ENCODE results near the gene SNORC. TPM values are rescaled to one million over a fixed set of nuclear protein-coding genes. Genes with fewer than 3 reads are reported as not detected.

SNORC gene
- total and polyA plus RNA-seq, 4 donors = 0.63 to 2.1 (median 1.3) TPM

DNA sequence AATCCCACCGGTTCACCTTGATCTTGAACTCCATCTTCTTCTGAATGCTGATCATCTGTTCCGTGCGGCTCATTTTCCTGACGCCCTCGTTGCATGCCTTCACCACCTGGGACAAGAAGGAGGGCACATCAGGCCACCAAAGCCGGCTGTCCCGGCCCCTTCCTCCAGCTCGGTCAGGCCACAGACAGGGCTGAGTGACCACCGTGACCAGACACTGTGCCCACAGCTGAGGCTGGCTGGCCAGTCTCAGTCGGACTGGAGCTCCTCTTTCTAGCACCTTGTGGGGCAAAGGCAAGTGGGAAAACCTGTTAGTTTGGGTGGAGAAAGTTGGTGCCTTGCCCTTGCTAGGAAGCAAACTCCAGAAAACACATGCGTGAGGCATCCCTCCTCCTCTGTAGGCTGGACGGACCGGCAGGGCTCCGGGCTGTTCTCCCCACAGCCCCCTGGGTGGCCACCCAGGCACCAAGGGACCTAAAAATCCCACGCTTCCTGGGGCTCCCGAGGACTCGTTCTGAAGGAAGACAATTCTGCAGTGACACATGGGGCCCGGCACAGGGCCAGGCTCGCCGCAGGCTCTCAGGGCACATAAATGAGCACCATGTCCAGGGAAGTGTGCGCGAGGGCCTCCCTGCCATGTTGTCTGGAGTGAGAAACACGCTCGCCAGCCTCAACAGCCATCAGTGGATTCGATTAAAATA lies 15.3 kb downstream of the SNORC start:
- WGBS, 2 donors = 75 to 87% methylated on average over 25 of the region's 25 CpGs
- H3K4me3 ChIP-seq = no peak overlapping the region
- no peaks in the 10 kb centered on the region for H3K4me1 ChIP-seq (ENCODE audit: control insufficient read depth in 5 of 5, insufficient read depth in 5 of 5, low read length in 5 of 5)

DNA sequence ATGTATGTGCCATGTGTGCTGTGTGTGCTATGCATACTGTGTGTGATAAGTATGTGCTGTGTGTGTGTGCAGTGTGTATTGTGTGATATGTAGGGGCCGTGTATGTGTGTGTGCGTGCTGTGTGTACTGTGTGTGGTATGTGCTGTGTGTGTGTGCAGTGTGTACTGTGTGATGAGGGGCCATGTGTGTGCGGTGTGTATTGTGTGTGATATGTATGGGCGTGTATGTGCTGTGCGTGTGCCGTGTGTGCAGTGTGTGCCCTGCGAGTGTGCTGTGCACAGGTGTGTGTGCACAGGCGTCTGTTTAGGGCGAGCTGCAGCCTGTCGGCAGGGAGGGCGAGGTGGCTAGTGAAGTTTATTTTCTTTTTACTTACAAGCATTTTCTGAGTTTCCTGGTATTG lies 16.1 kb downstream of the SNORC start:
- Histone ChIP-seq H3K4me3 (no peak overlapping the region), H3K36me3 (ENCODE audit: control insufficient read depth in 4 of 4, insufficient read depth in 4 of 4, low read length in 4 of 4) (no peaks in the 10 kb centered on the region), H3K27me3 (ENCODE audit: control insufficient read depth in 3 of 3, insufficient read depth in 3 of 3, low read length in 2 of 3) (peaks cover 0 to 6% (median 0%) of the 10 kb centered on the region in 3 donors), H3K27ac (ENCODE audit: low read depth in 1 of 2, low read length in 1 of 2) (no peak overlapping the region), H3K9ac (ENCODE audit: insufficient read depth in 1 of 2, low read length in 2 of 2) (no peak overlapping the region), H3K4me1 (ENCODE audit: control insufficient read depth in 5 of 5, insufficient read depth in 5 of 5, low read length in 5 of 5) (peaks cover 0 to 3% (median 0%) of the 10 kb centered on the region in 5 donors), H3K9me3 (ENCODE audit: control insufficient read depth in 4 of 4, insufficient read depth in 3 of 4, low read length in 3 of 4) (no peaks in the 10 kb centered on the region)
- TF ChIP-seq, protein P1, sequence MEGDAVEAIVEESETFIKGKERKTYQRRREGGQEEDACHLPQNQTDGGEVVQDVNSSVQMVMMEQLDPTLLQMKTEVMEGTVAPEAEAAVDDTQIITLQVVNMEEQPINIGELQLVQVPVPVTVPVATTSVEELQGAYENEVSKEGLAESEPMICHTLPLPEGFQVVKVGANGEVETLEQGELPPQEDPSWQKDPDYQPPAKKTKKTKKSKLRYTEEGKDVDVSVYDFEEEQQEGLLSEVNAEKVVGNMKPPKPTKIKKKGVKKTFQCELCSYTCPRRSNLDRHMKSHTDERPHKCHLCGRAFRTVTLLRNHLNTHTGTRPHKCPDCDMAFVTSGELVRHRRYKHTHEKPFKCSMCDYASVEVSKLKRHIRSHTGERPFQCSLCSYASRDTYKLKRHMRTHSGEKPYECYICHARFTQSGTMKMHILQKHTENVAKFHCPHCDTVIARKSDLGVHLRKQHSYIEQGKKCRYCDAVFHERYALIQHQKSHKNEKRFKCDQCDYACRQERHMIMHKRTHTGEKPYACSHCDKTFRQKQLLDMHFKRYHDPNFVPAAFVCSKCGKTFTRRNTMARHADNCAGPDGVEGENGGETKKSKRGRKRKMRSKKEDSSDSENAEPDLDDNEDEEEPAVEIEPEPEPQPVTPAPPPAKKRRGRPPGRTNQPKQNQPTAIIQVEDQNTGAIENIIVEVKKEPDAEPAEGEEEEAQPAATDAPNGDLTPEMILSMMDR (IDR thresholded peaks at IDR 0.05; ENCODE audit: control extremely low read depth, extremely low read depth) = no peak
- DNase-seq (no peak), ATAC-seq (ENCODE audit: insufficient read depth, low FRiP score) (no peak)
- 89 to 91% methylated on average over 11 of the region's 11 CpGs for WGBS, 2 donors

More for the DNA sequence above, 15.3 kb downstream of the SNORC start:
- TF ChIP-seq, protein P1 (IDR thresholded peaks at IDR 0.05; ENCODE audit: control extremely low read depth, extremely low read depth) = no peak
- H3K27me3 ChIP-seq (ENCODE audit: control insufficient read depth in 3 of 3, insufficient read depth in 3 of 3, low read length in 2 of 3) = peaks cover 0 to 6% (median 0%) of the 10 kb centered on the region in 3 donors
- no peak overlapping the region for H3K27ac ChIP-seq (ENCODE audit: low read depth in 1 of 2, low read length in 1 of 2)
- ATAC-seq (ENCODE audit: insufficient read depth, low FRiP score) (no peak), DNase-seq (peak in 1 of 3 donors; percentile 27)
- H3K9ac ChIP-seq (ENCODE audit: insufficient read depth in 1 of 2, low read length in 2 of 2) = no peak overlapping the region
- no peaks in the 10 kb centered on the region for H3K36me3 ChIP-seq (ENCODE audit: control insufficient read depth in 4 of 4, insufficient read depth in 4 of 4, low read length in 4 of 4)
- H3K9me3 ChIP-seq (ENCODE audit: control insufficient read depth in 4 of 4, insufficient read depth in 3 of 4, low read length in 3 of 4) = no peaks in the 10 kb centered on the region

DNA sequence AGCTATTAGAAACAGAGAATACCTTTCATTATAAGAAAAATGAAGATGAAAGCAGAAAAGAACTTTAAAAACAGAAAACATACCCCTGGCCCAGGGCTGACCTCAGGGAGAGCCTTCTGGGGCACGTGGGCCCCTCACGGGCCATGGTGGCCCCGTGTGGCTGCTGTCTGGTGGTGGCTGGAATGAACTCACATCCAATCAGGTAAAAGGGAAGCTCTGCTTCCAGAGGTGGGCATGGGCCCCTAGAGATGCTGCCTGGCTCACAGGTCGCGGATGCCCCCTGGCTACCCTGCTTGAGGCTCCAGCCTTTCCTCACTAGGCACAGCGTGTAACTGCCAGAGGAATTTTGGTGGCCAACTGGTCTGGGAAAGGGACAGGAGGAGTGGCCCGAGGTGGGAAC lies 16.6 kb downstream of the SNORC start:
- peaks cover 0 to 3% (median 0%) of the 10 kb centered on the region in 5 donors for H3K4me1 ChIP-seq (ENCODE audit: control insufficient read depth in 5 of 5, insufficient read depth in 5 of 5, low read length in 5 of 5)
- ATAC-seq (ENCODE audit: insufficient read depth, low FRiP score) (no peak), DNase-seq (no peak)
- no peaks in the 10 kb centered on the region for H3K9me3 ChIP-seq (ENCODE audit: control insufficient read depth in 4 of 4, insufficient read depth in 3 of 4, low read length in 3 of 4)
- H3K4me3 ChIP-seq = no peak overlapping the region
- H3K27ac ChIP-seq (ENCODE audit: low read depth in 1 of 2, low read length in 1 of 2) = no peak overlapping the region
- no peak overlapping the region for H3K9ac ChIP-seq (ENCODE audit: insufficient read depth in 1 of 2, low read length in 2 of 2)
- WGBS, 2 donors = 82% methylated on average over 7 of the region's 7 CpGs
- peaks cover 0 to 6% (median 0%) of the 10 kb centered on the region in 3 donors for H3K27me3 ChIP-seq (ENCODE audit: control insufficient read depth in 3 of 3, insufficient read depth in 3 of 3, low read length in 2 of 3)
- H3K36me3 ChIP-seq (ENCODE audit: control insufficient read depth in 4 of 4, insufficient read depth in 4 of 4, low read length in 4 of 4) = no peaks in the 10 kb centered on the region
- TF ChIP-seq, protein P1 (IDR thresholded peaks at IDR 0.05; ENCODE audit: control extremely low read depth, extremely low read depth) = no peak
